ENCODE results near the gene CLDN6. TPM values are rescaled to one million over a fixed set of nuclear protein-coding genes. Genes with fewer than 3 reads are reported as not detected.

Gene CLDN6
- total and polyA plus RNA-seq, 5 experiments from 2014 or later, result not detected

Other genes starting within 250 kb of the CLDN6 start
- 100 to 1,000 TPM; 121 to 137 TPM for gene ELOB, start 240.9 kb downstream of the CLDN6 start, total RNA-seq
- gene ELOB, start 240.9 kb downstream of the CLDN6 start, polyA plus RNA-seq, result 100 to 1,000 TPM; 230 to 301 (median 288) TPM
- not detected for gene PRSS33, start 230.6 kb downstream of the CLDN6 start, total RNA-seq
- gene PRSS33, start 230.6 kb downstream of the CLDN6 start, polyA plus RNA-seq, result under 1 TPM in 1 of 3 donors, not detected in 2; 0.99 TPM
- not detected for gene PRSS41, start 219.7 kb downstream of the CLDN6 start, total RNA-seq
- gene PRSS41, start 219.7 kb downstream of the CLDN6 start, polyA plus RNA-seq, result not detected
- gene PRSS21, start 200.9 kb downstream of the CLDN6 start, total RNA-seq, result 1 to 10 TPM; 2.0 to 2.9 TPM
- 10 to 100 TPM in 1 of 3 donors, 1 to 10 TPM in 2; 1.5 to 14.7 (median 3.2) TPM for gene PRSS21, start 200.9 kb downstream of the CLDN6 start, polyA plus RNA-seq
- not detected for gene ZG16B, start 187.9 kb downstream of the CLDN6 start, total RNA-seq
- gene ZG16B, start 187.9 kb downstream of the CLDN6 start, polyA plus RNA-seq, result not detected
- not detected for gene PRSS22, start 160.0 kb downstream of the CLDN6 start, total RNA-seq
- not detected for gene PRSS22, start 160.0 kb downstream of the CLDN6 start, polyA plus RNA-seq
- 10 to 100 TPM; 22.2 to 26.0 TPM for gene FLYWCH2, start 135.0 kb downstream of the CLDN6 start, total RNA-seq
- 10 to 100 TPM; 18.0 to 28.8 (median 26.5) TPM for gene FLYWCH2, start 135.0 kb downstream of the CLDN6 start, polyA plus RNA-seq
- 100 to 1,000 TPM; 109 to 113 TPM for gene FLYWCH1, start 106.3 kb downstream of the CLDN6 start, total RNA-seq
- 10 to 100 TPM in 2 of 3 donors, 1 to 10 TPM in 1; 5.9 to 18.4 (median 13.5) TPM for gene FLYWCH1, start 106.3 kb downstream of the CLDN6 start, polyA plus RNA-seq
- gene KREMEN2, start 53.9 kb downstream of the CLDN6 start, total RNA-seq, result not detected
- gene KREMEN2, start 53.9 kb downstream of the CLDN6 start, polyA plus RNA-seq, result not detected
- gene PAQR4, start 48.8 kb downstream of the CLDN6 start, total RNA-seq, result under 1 TPM; 0.27 to 0.60 TPM
- gene PAQR4, start 48.8 kb downstream of the CLDN6 start, polyA plus RNA-seq, result under 1 TPM in 2 of 3 donors, not detected in 1; 0.28 to 0.79 TPM
- not detected for gene PKMYT1, start 37.7 kb downstream of the CLDN6 start, total RNA-seq
- under 1 TPM in 1 of 3 donors, not detected in 2; 0.37 TPM for gene PKMYT1, start 37.7 kb downstream of the CLDN6 start, polyA plus RNA-seq
- not detected for gene CLDN9, start 5.3 kb downstream of the CLDN6 start, total RNA-seq
- gene CLDN9, start 5.3 kb downstream of the CLDN6 start, polyA plus RNA-seq, result not detected
- gene TNFRSF12A, start 2.2 kb upstream of the CLDN6 start, total RNA-seq, result under 1 TPM in 1 of 2 experiments, not detected in 1; 0.57 TPM
- gene TNFRSF12A, start 2.2 kb upstream of the CLDN6 start, polyA plus RNA-seq, result under 1 TPM in 1 of 3 donors, not detected in 2; 0.33 TPM
- 10 to 100 TPM; 14.0 to 15.1 TPM for gene HCFC1R1, start 5.8 kb upstream of the CLDN6 start, total RNA-seq
- 10 to 100 TPM; 13.1 to 16.5 (median 16.5) TPM for gene HCFC1R1, start 5.8 kb upstream of the CLDN6 start, polyA plus RNA-seq
- 10 to 100 TPM; 24.2 to 24.9 TPM for gene THOC6, start 5.9 kb upstream of the CLDN6 start, total RNA-seq
- gene THOC6, start 5.9 kb upstream of the CLDN6 start, polyA plus RNA-seq, result 10 to 100 TPM; 45.2 to 59.0 (median 58.8) TPM
- gene BICDL2, start 18.8 kb upstream of the CLDN6 start, total RNA-seq, result not detected
- not detected for gene BICDL2, start 18.8 kb upstream of the CLDN6 start, polyA plus RNA-seq
- gene MMP25, start 28.4 kb upstream of the CLDN6 start, total RNA-seq, result under 1 TPM; 0.38 to 0.60 TPM
- gene MMP25, start 28.4 kb upstream of the CLDN6 start, polyA plus RNA-seq, result under 1 TPM; 0.36 to 0.94 (median 0.60) TPM
- 100 to 1,000 TPM; 363 to 375 TPM for gene IL32, start 47.5 kb upstream of the CLDN6 start, total RNA-seq
- 1,000 to 10,000 TPM; 1,686 to 2,118 (median 1,952) TPM for gene IL32, start 47.5 kb upstream of the CLDN6 start, polyA plus RNA-seq
- under 1 TPM in 1 of 2 experiments, not detected in 1; 0.26 TPM for gene ZSCAN10, start 81.1 kb upstream of the CLDN6 start, total RNA-seq
- not detected for gene ZSCAN10, start 81.1 kb upstream of the CLDN6 start, polyA plus RNA-seq
- gene ZNF205, start 94.4 kb upstream of the CLDN6 start, total RNA-seq, result not detected
- not detected for gene ZNF205, start 94.4 kb upstream of the CLDN6 start, polyA plus RNA-seq
- gene ZNF213, start 116.8 kb upstream of the CLDN6 start, total RNA-seq, result 1 to 10 TPM; 8.9 to 9.2 TPM
- gene ZNF213, start 116.8 kb upstream of the CLDN6 start, polyA plus RNA-seq, result 1 to 10 TPM in 1 of 3 donors, under 1 TPM in 2; 0.27 to 2.5 (median 0.90) TPM
- not detected for gene OR1F1, start 170.0 kb upstream of the CLDN6 start, total RNA-seq
- gene OR1F1, start 170.0 kb upstream of the CLDN6 start, polyA plus RNA-seq, result not detected
- 10 to 100 TPM; 24.5 to 25.8 TPM for gene ZNF200, start 217.0 kb upstream of the CLDN6 start, total RNA-seq
- gene ZNF200, start 217.0 kb upstream of the CLDN6 start, polyA plus RNA-seq, result 10 to 100 TPM in 2 of 3 donors, 1 to 10 TPM in 1; 6.8 to 14.3 (median 13.9) TPM
- under 1 TPM; 0.41 to 0.60 TPM for gene MEFV, start 238.4 kb upstream of the CLDN6 start, total RNA-seq
- gene MEFV, start 238.4 kb upstream of the CLDN6 start, polyA plus RNA-seq, result not detected

Measured in naive thymus-derived CD8-positive, alpha-beta T cell (primary cell).